GM18873 (cell line): ENCODE data around the gene NTM.
"Not testable (repeated sequence)": the region's sequence is repeated elsewhere in the genome, so short reads cannot be mapped to it uniquely, and the experiment has no call there.

Experiments used
- ATAC-seq: cut with Tn5 transposase; IDR thresholded peaks from one replicate; pipeline ENCODE4 v1.9.1; 2021; ENCODE audit warnings: mild to moderate bottlenecking, moderate library complexity, moderate number of reproducible peaks; ENCODE audit not compliant: unreplicated experiment, low FRiP score

The NTM gene

GRCh38 chr11:131662993-131663392, 292.6 kb downstream of the NTM start:
- ATAC-seq, result no peak

DNA sequence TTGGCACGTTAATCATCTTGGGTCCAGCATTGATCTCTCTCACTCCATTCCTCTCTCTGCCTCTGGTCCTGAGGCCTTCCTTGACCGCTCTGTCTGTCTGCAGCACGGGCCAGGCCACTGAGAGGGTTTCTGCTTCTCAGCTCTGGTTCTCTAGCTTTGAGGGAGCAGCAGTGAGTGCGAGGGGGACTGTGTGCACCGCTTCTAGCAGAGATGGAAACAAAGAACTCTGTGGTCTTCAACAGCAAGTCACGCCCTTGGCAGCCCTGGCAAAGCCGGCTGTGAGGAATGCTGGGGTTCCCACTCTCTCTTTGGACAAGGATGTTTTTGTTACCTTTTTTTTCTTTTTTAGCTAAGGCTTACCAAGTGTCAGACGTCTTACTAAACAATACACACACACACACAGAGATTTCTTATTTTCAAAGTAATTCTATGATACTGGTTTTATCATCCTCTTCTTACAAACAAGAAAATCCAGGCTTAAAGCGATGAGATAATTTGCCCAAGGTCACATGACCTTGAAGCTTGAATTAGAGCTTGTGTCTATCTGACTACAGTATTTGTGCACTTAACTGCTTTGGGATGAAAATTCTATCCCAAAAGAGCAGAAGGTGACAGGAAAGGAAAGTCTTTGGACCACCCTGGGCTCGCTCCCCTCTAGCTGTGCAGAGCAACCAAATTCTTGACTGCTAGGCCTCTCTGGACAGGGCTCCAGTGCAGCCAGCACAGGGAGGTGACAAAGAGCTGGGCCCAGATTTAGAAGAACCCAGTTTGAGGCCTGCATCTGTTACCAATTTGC, 293.2 kb downstream of the NTM start:
- no peak for ATAC-seq

GRCh38 chr11:131664293-131664692, 293.9 kb downstream of the NTM start:
- ATAC-seq, result no peak

DNA sequence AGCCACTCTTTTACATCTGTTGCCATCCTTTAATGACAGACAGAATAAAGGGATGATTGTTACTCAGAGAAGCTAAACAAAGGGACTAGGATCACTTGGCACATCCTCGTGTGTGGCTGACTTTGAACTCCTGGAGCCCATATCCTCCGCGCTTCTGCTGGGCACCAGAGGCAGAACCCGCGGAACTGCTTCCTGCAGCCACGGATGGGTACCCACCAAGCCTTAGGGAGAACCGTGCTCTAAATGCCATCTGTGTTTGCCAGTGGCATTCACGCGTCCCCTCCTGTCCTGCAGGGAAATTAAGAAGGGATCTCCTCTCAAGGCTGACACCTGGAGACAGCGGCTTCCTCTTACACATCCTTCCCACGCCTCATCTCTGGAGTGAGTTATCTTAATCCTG, 294.4 kb downstream of the NTM start:
- ATAC-seq, result no peak

DNA sequence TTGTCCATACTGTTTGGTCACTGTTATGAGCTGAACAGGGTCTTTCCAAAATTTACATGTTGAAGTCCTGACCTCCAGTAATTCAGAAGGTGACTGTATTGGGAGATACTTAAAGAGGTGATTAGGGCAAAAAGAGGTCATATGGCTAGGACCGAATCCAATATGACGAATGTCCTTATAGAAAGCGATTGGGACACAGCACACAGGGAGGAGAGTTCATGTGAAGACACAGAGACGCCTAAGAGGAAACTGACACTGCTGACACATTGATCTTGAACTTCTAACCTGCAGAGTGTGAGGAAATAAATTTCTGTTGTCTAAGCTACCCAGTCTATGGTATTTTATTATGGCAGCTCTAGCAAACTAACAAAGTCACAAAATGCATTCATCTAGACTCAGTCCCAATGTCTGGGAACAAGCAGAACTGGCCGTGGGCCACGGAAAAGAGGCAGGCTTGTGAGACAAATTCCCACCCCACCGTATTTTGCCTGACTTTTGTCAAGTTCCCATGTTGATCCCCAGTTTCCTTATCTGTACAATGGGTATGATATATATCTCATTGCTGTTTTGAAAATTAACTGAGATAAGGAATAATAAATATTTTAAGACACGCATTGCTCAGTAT, 295.0 kb downstream of the NTM start:
- ATAC-seq, result no peak

GRCh38 chr11:131666006-131666405, 295.6 kb downstream of the NTM start:
- no peak for ATAC-seq

DNA sequence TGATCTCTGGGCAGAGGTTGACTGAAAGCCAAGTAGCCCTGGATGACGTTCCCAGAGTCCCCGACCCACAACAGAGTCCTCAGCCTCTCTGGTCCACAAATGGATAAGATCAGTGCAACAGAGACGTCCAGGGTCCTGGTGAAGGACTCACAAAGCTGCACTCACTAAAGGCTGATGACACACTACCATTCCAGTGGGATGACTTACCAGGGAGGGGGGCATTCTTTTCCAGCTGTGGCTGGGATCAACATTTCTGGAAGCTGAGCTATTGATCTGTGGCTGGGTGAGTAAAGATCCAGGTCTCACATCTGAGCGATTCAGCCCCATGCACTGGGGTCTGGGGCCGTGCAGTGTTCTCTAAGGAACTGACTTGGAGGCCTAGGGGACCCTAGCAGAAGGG, 296.2 kb downstream of the NTM start:
- ATAC-seq, result no peak

DNA sequence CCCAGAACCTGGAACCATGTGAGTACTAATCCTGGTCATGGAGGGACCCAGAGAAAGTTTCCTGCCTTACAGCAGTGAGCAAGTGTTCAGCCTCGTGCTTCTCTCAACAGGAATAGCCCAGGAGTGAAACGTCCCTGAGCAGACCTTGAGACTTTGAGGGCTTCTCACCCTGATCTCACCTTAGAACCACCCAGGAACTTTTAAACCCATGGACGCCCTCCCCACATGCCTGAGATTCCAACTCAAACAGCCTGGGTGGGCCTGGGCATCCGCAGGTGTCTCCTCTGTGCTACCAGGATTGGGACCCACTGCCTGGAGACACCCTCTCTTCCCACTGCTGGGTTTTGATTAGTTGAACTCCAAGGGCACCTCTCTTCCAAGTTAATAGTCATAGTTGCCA, 297.2 kb downstream of the NTM start:
- no peak for ATAC-seq

GRCh38 chr11:131668500-131669400, 298.3 kb downstream of the NTM start:
- ATAC-seq, result peak; percentile 64

- no peak for ATAC-seq
These were observed 299.0 kb downstream of the NTM start for GRCh38 chr11:131669401-131669780.

- ATAC-seq, result no peak
These were observed 300.5 kb downstream of the NTM start for GRCh38 chr11:131670876-131671275.

DNA sequence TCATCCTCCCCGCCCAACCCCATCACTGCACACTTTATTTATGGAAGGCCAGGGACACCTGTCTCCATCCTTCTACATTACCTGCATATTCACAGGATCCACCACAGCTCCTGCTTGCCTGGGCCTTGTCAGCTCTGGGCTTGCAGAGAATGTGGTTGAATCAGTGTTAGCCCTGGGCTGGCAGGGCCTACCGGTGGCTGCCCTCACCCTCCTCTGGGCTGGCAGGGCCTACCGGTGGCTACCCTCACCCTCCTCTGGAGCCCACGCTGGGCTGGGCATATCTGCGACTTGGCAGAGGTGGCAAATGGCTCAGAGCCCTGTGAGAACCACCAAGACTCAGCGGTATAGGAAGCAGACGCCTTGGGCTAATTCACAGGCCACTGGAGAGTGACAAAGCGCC, 300.9 kb downstream of the NTM start:
- no peak for ATAC-seq

DNA sequence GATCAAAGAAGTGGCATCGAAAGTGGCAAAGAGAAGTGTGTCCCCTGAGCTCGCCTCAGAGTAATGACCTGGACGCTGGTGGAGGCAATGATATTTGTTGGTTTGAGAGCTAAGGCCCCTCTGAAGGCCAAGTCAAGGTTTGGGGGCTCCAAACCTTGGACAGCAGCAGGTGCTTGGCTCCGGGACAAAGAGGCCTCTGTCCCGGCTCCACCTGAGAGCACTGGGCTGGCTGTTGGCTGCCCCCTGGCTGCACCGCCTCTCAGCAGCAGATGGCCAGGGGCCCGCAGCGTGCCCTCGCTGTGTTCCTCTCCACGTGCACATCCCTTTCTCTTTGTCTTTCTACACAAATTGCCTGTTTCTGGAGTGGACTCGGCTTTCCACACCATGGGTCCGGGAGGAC, 301.3 kb downstream of the NTM start:
- no peak for ATAC-seq

GRCh38 chr11:131672191-131672590, 301.8 kb downstream of the NTM start:
- no peak for ATAC-seq

DNA sequence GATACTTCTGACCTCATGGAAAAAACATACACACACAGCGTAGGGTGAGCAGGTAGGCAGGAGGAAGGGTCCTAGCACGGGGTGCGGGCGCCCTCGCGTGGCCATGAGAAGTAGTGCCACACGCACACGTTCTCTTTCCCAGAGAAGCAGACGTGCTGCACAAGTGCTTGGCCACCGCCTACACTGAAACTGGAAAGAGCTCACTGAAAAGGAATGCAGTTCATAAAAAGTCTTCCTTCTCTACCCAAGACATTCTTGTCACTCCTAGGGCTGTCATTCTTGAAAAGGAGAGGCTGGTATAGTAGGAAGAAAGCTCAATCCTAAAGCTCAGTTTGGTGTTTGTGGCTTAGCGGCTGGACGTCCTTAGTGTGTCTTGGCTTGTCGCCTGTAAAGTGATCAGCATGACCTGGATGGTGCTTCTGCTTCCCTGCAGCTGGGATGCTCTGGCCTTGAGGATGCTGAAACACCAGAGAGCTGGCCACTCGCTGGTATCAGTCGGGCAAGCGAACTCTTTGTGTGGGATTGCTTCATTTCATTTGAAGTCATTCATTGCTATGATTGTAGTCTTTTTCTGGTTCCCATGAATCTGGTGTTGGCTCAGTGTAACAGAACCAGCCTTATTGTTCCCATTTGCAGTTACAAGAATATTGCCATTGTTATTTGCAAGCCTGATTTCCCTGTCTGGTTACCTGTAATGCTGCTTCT, 303.8 kb downstream of the NTM start:
- ATAC-seq, result peak; percentile 80

DNA sequence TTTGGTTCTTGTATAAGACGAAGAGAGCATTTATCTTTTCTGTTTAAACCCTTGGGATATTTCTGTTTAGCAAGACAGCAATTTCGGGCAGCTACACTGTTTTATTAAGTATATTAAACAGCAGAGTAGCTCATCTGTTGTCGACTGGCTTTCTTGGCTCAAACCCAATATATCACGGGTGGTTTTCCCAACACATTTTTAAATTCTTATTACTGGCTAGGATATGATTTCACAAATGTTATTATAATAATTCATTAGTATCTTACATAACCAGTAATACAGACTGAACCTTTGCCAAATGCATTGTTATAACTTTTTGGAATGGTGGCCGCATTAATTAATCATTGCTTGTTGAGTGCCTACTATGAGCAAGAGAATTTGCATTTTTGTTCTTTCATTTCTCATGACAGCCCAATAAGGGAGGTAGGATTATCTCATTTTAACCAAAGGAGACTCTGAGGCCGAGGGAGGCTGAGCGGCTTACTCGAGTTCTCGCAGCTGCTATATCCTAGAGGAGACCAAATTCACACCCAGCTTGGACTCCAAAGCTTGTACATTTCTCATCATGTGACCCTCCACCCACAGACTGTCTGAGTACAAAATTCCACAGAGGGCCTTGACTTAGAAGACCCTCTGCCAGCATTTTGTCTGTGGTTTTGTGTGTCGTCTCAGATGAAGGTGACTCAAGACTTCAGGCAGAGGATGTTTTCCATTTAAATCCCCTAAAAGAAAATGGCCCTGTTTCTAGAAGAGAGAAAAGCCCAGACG, 304.9 kb downstream of the NTM start:
- ATAC-seq, result no peak

- no peak for ATAC-seq
These were observed 307.5 kb downstream of the NTM start for GRCh38 chr11:131677828-131678470.

- no peak for ATAC-seq
These were observed 308.4 kb downstream of the NTM start for GRCh38 chr11:131678658-131679340.

- ATAC-seq, result not testable (repeated sequence)
These were observed 310.0 kb downstream of the NTM start for GRCh38 chr11:131680448-131680847.
